GDM1 (cell line): ENCODE measurements around the gene FPR2.
"Not testable (repeated sequence)": the region's sequence is repeated elsewhere in the genome, so short reads cannot be mapped to it uniquely, and the experiment has no call there.

Experiments used
- DNase-seq: peaks from one replicate; lab custom pipeline; 2025; lab: John Stamatoyannopoulos, UW

The FPR2 gene

DNA sequence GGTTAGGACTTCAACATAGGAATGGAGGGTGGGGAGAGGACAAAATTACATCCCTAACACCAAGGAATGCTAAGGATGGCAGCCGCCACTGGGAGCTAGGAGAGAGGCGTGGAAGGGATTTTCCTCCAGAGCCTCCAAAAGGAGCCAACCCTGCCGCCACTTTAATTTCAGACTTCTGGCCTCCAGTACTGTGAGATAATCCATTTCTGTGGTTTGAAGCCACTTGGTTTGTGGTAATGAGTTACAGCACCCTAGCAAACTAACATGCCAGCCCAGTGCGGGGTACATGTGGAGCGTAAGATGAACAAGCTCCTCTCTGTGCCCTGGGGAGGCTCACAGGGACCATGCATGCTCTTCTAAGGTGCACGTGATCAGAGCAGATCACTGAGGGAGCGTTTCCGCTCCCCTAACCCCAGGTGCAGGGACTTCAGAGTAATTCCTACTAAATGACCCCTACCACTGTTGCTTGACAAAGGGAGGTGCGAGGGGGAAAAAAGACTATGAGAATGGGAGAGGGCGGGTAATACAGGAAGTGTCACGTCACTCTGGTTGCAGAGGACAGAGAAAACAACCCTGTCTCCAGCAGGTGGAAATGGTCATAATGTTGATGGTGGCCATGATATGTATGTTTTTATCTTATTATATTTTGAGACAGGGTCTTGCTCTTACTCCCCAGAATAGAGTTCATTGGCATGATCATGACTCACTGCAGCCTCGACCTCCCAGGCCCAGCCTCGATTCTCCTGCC is 21.3 kb upstream of the FPR2 start:
- DNase-seq: no peak

DNA sequence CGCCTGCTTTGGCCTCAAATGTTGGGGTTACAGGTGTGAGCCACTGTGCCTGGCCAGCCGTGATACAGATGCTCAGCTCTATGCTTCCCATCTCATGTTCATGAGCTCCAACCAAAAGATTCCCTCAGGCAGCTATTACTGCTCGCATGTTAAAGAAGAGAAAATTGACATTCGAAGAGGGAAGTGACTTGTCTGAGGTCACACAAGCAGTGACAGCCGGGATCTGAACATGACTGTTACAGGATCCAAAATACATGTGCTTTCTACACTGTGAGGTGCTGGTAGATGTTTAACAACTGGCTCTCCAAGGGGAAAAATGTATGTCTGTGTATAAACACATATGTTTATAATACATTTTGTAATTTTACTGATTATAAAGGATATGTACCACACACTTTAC is 20.6 kb upstream of the FPR2 start:
- no peak for DNase-seq

- DNase-seq: no peak
These were observed 18.2 kb upstream of the FPR2 start for GRCh38 chr19:51742789-51743188.

DNA sequence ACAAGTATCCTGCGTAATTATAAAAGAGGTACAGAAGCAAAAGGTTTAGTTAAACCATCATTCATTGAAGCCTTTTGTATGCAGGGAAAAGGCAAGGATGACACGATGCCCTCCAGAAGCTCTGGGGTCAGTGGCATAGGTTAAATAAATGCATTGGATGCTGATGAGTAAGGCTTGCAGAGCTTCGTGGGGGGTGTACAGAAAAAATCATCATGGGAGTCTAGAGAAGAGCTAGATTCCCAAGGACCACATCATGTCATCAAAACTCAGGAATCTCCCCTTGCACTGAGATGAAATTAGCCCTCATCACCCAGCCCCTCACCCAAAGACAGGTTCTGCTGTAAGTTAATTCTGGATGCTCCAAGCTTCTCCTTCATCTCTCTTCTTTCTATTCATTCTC is 17.6 kb upstream of the FPR2 start:
- DNase-seq: no peak

- DNase-seq: no peak
These were observed 14.2 kb upstream of the FPR2 start for GRCh38 chr19:51746731-51747130.

GRCh38 chr19:51749979-51750378 is 11.0 kb upstream of the FPR2 start:
- DNase-seq: no peak

DNA sequence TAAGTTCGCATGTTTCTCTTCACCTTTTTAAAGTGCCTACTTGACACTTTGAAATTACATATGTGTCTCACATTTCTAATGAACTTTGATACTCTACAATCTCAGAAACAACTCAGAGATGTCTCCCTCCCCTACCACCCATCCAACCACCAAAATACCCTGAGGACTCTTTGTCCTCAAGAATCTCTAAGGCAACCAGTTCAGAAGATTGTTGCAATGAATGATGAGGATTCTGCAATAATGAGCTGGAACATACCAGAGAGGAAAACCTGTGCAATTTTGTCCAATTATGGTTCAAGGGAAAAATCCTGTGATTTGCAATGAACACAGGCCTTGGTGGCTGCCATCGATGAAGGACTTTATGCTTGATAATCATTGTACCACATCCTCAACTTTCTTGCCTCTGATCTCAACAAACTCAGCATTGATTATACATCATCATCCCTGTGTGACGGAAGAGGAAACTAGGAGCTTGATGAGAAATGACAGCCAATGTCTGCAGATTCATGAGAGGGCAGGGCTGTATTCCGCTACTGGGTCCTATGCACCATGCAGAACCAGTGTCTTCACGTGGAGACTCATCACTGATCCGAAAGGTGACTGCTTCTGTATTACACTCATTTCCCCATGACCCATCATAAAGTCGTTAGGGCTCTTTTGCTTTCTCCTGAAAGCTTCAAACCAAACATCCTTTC is 10.4 kb upstream of the FPR2 start:
- DNase-seq: no peak

DNA sequence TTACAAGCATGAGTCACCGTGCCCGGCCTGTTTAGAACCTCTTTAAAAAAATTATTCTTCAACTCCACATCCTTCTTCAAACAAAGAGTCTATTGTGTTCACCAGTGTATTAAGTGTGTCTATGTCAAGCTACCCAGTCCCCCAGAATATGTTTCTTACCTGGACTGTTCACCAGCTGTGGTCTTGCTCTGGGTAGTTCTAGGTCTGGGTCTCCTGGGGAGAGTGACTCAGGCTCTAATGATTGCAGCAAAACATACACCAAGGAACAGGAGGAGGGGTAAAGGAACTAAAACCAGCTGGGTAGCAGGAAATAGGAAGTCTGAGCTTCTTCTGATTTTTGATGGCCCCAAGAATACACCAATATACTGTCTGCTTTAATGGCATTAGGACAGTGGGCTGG is 9.3 kb upstream of the FPR2 start, which contains the start of gene FPR1:
Gene FPR1 (minus strand): TSS at position 224 of the 400 bp plus-strand sequence. CDS start 4,884 bp downstream, outside the sequence.
- DNase-seq: no peak

GRCh38 chr19:51754109-51754508 is 6.9 kb upstream of the FPR2 start:
- no peak for DNase-seq

DNA sequence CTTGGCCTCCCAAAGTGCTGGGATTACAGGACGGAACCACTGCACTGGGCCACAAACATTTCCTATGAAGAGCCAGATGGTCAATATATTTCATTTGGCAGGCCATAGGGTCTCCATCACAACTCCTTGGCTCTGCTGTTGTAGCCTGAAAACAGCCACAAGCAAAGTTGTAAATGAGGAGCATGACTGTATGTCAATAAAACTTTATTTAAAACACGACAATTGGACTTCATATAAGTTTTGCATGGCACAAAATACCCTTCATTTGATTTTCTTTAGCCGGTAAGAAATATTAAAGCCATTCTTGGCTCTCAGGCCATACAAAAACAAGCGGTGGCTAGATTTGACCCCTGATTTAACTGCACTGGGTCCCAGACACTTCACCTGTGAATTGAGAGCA is 6.2 kb upstream of the FPR2 start:
- no peak for DNase-seq

DNA sequence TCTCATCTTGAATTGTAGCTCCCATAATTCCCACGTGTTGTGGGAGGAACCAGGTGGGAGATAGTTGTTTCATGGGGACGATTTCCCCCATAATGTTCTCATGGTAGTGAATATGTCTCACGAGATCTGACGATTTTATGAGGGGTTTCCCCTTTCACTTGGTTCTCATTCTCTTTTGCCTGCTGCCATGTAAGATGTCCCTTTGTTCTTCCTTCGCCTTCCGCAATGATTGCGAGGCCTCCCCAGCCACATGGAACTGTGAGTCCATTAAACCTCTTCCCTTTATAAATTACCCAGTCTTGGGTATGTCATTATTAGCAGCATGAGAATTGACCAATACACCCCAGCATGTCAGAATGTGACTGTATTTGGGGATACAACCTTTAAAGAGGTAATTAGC is 5.4 kb upstream of the FPR2 start:
- no peak for DNase-seq

DNA sequence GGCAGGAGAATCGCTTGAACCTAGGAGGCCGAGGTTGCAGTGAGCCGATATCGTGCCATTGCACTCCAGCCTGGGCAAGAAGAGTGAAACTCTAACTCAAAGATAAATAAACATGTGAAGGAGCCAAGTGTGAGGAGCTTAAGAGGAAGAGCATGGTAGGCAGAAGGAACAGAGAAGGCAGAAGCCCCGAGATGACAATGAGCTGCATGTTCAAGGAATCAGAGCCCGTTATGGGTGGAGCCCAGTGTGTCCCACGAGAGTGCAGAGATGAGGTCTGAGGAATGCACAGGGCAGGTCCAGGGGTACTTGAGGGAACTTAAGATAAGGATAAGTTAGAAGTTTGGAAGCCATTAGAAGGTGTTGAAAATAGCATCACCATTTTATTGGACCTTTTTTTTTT is 716 bp downstream of the FPR2 start:
- DNase-seq: no peak

DNA sequence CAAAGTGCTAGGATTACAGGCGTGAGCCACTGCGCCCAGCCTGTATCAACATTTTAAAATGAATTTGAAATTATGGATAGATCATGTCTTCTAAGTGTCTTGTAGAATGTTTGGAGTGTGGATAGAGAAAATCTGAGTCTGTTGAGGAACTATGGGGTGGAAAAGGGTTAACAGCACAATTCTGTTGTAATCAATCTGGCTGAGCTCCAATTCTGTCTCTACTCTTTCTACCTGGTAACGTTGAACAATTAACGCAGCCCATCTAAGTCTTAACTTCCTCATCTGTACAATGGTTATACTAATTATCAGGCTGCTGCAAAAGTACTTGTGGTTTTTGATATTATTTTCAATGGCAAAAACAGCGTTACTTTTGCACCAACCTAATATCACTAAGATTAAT is 4.1 kb downstream of the FPR2 start:
- no peak for DNase-seq

DNA sequence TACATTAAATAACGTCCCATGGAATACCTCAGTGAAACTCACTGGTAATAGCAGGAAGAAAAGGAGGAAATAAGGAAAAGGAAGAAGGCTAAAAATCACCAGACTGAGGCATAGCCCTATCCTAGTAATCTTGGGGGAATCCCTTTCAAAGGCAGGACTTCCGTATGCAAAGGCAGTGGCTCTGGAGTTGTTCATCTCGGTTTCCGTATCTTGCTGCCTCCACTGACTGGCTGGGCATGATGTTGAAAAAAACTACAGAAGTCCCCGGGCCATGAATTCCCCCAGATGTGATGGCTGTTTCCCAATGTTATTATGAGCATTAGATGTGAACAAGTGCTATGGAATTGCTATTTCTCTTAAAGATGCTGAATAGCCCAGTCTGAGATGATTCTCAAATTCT is 5.5 kb downstream of the FPR2 start:
- DNase-seq: no peak

DNA sequence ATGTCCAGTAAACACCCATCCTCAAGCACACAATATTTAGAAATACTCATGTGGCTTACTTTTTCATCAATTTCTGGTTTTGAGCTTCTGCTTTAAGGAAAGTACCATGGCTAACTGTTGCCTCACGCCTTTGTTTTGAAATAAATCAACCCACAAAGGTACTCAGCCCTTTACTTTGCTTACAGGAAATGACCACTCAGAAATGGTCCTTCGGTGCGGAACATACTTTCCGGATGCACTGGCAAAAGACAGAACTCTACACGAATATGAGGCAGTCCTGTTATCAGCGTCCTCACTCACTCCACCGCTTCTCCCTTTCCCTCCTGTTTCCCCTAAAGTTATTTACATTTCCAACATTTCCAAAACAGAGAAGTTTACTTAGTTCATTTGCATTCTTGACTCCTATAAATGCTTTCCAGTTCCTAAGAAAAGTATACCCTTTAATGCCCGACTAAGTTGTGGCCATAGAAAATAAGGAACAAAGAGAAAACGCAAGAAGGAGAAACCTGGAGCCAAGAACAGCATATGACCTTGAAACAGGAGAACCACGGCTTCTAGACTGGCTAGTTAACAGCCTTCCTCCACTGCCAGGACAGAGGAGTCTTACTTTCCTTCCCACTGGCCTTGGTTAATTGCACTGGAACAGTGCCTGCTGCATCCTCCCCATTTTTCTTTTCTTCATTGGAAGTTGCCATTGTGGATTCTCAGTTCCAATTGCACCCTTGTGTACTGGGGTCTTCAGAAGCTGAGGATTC is 10.6 kb downstream of the FPR2 start:
- DNase-seq: no peak

DNA sequence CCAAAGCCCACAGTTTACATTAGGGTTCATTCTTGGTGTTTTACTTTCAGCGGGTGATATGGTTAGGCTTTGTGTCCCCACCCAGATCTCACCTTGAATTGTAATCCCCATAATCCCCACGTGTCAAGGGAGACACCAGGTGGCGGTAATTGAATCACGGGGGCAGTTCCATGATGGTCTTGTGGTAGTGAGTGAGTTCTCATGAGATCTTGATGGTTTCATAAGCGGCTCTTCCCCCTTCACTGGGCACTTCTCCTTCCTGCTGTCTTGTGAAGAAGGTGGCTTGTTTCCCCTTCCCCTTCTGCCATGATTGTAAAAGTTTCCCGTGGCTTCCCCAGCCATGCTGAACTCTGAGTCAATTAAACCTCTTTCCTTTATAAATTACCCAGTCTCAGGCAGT is 12.0 kb downstream of the FPR2 start:
- no peak for DNase-seq

DNA sequence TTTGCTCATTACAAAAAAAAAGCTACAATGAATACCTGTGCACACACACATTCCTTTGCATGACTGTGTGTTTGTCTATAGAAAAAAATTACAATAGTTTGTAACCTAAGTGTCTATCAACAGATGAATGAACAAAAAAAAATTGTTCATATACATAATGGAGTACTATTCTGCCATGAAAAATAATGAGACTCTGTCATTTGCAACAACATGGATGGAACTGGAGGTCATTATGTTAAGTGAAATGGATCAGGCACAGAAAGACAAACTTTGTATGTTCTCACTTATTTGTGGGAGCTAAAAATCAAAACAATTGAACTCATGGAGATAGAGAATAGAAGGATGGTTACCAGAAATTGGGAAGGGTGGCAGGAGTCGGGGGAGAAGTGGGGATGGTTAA is 15.6 kb downstream of the FPR2 start:
- not testable (repeated sequence) for DNase-seq

DNA sequence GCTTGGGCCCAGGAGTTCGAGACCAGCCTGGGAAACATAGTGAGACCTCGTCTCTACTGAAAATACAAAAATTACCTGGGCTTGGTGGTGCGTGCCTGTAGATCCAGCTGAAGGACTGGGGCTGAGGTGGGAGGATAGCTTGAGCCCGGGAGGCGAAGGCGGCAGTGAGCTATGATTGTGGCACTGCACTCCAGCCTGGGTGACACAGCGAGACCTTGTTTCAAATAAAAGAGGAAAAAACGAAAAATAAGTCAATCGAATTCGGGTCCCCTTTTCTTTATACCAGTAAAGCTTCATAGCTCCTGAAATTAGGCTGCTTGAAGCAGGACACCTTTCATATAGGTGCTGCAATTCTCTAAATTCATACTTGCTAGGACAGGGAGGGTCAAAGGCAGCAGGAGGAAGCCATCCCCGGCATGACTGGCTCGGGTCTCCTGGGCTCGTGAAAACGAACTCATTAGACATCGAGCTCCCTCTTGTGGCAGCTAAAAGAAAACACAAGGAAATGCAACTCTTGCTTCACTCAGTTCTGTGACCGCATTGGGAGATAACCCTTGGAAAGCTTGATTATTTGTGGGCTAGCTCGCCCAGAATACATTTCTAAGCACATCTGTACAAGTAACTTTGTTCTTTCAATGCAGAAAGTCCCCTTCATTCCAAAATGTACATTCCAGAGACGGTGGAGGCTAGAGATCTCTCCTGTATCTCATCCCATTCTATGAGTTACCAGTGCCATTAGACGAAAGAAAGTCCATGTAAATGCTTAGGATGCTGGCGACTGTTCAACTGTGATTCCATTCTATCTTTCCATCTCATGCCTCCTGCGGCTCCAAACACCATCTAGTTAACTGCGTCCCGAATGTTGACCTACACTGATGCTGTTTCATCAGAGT is 16.8 kb downstream of the FPR2 start:
- DNase-seq: peak; percentile 66

DNA sequence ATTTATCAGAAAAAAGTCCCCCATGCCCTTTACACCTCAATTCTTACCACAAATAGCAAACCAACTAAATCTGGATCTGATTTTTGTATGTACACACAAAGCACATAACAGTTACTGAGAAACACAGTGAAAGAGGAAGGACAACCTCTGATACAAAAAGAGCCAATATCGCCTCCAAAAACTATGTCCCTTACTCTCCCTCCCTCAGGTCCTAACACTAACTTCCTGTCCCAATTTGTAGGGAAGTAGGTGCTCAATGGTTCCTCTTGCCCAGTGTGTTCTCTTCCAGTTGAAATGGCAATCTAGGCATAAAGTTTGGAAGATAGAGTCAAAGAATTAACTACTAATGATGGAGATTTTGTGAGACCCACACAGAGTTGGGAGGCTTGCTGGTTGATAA is 18.2 kb downstream of the FPR2 start:
- DNase-seq: no peak

DNA sequence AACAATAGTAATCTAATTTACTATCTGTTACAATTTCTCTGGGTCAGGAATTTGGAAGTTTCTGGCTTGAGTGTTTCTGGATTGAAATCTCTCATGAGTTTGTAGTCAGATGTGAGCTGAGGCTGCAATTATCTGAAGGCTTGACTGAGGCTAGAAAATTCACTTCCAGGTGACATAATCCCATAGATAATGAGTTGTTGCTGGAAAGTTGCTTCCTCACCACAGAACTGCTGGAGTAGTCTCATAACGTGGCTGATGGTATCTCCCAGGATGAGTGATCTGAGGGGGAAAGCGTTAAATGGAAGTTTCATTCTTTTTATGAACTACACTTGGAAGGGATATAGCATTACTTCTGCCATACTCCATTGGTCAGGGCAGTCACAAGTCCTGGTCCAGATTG is 18.7 kb downstream of the FPR2 start:
- no peak for DNase-seq

DNA sequence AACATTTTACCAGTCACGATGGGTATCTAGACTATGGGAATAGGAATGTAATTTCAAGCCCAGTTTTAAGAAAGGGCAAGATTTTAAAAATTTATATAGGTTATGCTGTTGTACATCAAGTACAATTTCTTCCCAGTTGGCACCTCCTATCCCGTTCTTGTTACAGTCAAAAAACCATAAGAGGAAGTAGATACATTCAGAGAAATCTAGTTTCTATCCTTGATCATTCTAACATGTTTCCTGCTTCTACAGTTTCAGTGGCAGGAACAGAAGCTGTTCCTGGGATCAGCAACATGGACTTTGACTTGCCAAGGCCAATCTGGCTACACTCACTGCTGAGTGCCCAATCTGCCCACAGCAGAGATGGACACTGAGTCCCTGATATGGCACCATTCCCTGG is 19.3 kb downstream of the FPR2 start:
- no peak for DNase-seq

DNA sequence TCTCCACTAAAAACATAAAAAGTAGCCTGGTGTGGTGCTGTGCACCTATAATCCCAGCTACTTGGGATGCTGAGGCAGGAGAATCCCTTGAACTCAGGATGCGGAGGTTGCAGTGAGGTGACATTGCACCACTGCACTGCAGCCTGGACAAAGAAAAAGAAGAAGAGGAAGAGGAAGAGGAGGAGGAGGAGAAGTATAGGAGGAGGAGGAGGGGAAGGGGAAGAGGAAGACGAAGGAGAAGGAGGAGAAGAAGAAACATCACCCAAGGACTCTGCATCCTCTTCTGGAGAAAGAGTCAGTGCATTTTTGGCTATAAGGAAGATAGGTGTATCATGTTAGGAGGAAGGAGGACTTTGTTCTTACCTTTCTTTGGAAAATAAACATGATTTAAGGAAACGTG is 21.0 kb downstream of the FPR2 start:
- DNase-seq: no peak
